Measurements from ENCODE around the gene SUFU. TPM values are rescaled to one million over a fixed set of nuclear protein-coding genes. Genes with fewer than 3 reads are reported as not detected.

SUFU gene
- total and polyA plus RNA-seq, 2 of the 4 experiments (the other 2 are of a cell fraction): 2.2 to 11.0 TPM

- Histone ChIP-seq H3K4me1 (ENCODE audit: control insufficient read depth, insufficient read depth, low read length) (peaks cover 35% of the 10 kb centered on the region), H2BK20ac (ENCODE audit: low read depth, low read length) (0 out of 2 replicates have a peak overlapping the region, but pooled peaks have one; percentile 5), H3K9me3 (ENCODE audit: control insufficient read depth, insufficient read depth, low read length) (no peaks in the 10 kb centered on the region), H2AK5ac (ENCODE audit: low read depth, low read length) (peak overlapping the region; percentile 38; the same call in 1 of the 2 replicates), H3K23ac (ENCODE audit: low read depth, low read length) (no peak overlapping the region; the same call in 1 of the 2 replicates), H3K4me2 (ENCODE audit: low read depth, low read length) (no peak overlapping the region), H3K14ac (replicated peaks; ENCODE audit: low read depth, low read length) (0 out of 2 replicates have a peak overlapping the region, but pooled peaks have one; percentile 29), H2BK120ac (ENCODE audit: low read depth, low read length) (no peak overlapping the region), H3K36me3 (ENCODE audit: control insufficient read depth, insufficient read depth, low read length) (no peaks in the 10 kb centered on the region), H4K91ac (ENCODE audit: insufficient read depth, low read depth, low read length) (no peak overlapping the region), H3K79me1 (ENCODE audit: low read depth in 1 of 2, low read length in 2 of 2) (peaks cover 0 to 29% of the 10 kb centered on the region in 2 experiments; a peak in 2 of 4 replicates), H2AFZ (replicated peaks; ENCODE audit: low read length, poor library complexity) (no peak overlapping the region), H3K18ac (ENCODE audit: low read depth, low read length) (no peak overlapping the region), H3K27ac (ENCODE audit: insufficient read depth, low read length) (no peak overlapping the region), H3K9me1 (ENCODE audit: insufficient read depth, low read length) (peaks cover 16% of the 10 kb centered on the region), H2AK9ac (replicated peaks; ENCODE audit: low read depth, low read length, poor library complexity) (no peak overlapping the region), H4K20me1 (ENCODE audit: insufficient read depth, low read length) (no peaks in the 10 kb centered on the region), H3K56ac (ENCODE audit: extremely low read depth, insufficient read depth, low read length) (no peak overlapping the region), H4K5ac (ENCODE audit: low read depth, low read length) (no peak overlapping the region), H2BK15ac (ENCODE audit: low read depth, low read length) (no peak overlapping the region), H2BK5ac (ENCODE audit: low read depth, low read length, poor library complexity, severe bottlenecking) (no peak overlapping the region), H3K27me3 (ENCODE audit: control insufficient read depth, insufficient read depth, low read length) (no peaks in the 10 kb centered on the region), H3K9ac (ENCODE audit: low read depth, low read length) (no peak overlapping the region), H4K8ac (ENCODE audit: low read depth in 2 of 2, low read length in 2 of 2) (no peak overlapping the region), H3K4me3 (ENCODE audit: insufficient read depth, low read depth, low read length) (no peak overlapping the region), H3K4ac (ENCODE audit: low read depth, low read length) (peak overlapping the region; percentile 23; the same call in 1 of the 2 replicates)
- DNase-seq (no peak), ATAC-seq (ENCODE audit: low read depth) (no peak)
- in situ Hi-C loops (cut with MboI; ENCODE audit: low sequenced_read_pairs): no loop called here
- CTCF ChIA-PET: no interaction called here
- BruUV-seq (replicated peaks): no TSS peak
- intact Hi-C loops (cut with micrococcal nuclease): no loop called here
- TF ChIP-seq RAD21 (IDR thresholded peaks at IDR 0.05; ENCODE audit: low read length) (no peak), SMC3 (IDR thresholded peaks at IDR 0.05; ENCODE audit: low read depth, low read length) (no peak), USF2 (IDR thresholded peaks at IDR 0.05; ENCODE audit: low read depth, low read length) (no peak), RCOR1 (IDR thresholded peaks at IDR 0.05; ENCODE audit: insufficient replicate concordance, low read length) (no peak), MAFK (IDR thresholded peaks at IDR 0.05; ENCODE audit: low read depth, low read length) (no peak), ELK1 (IDR thresholded peaks at IDR 0.05; ENCODE audit: borderline replicate concordance, low read depth, low read length) (no peak), RFX5 (IDR thresholded peaks at IDR 0.05; ENCODE audit: low read depth, low read length) (no peak), FOS (IDR thresholded peaks at IDR 0.05; ENCODE audit: low read depth, low read length) (no peak)
- POLR2A ChIA-PET (ENCODE audit: unreplicated experiment): no interaction called here
- no CpG with 5 or more reads among the region's 6 CpGs for WGBS, 2 experiments (ENCODE audit: extremely low coverage in 2 of 2, insufficient read length in 1 of 2)
- dilution Hi-C loops (cut with HindIII; ENCODE audit: low sequenced_read_pairs, unreplicated experiment): no loop called here
Measured at GRCh38 chr10:102670871-102671434, 167.2 kb downstream of the SUFU start.

Measured in IMR-90 (cell line).